NCI-H2107 treated with DMSO at 0.1 percent for 48 hours (cell line): Measurements from ENCODE around the gene MED13L.
A peak's percentile ranks its signal among the peaks of the same experiment; 100 is the strongest.

ENCODE experiments used
- DNase-seq: peaks from one replicate; lab custom pipeline; 2025; ENCODE audit not compliant: unreplicated experiment; lab: John Stamatoyannopoulos, UW

The MED13L gene

GRCh38 chr12:115926037-115926670 lies 351.3 kb downstream of the MED13L start:
- DNase-seq = no peak

GRCh38 chr12:115923851-115924250 lies 353.6 kb downstream of the MED13L start:
- no peak for DNase-seq

- DNase-seq = no peak
Observed at GRCh38 chr12:115922952-115923564, 354.4 kb downstream of the MED13L start.

- no peak for DNase-seq
Observed at GRCh38 chr12:115920395-115921183, 356.9 kb downstream of the MED13L start.

- no peak for DNase-seq
Observed at GRCh38 chr12:115918763-115919162, 358.7 kb downstream of the MED13L start.

- peak; percentile 64 for DNase-seq
Observed at GRCh38 chr12:115916910-115917668, 360.4 kb downstream of the MED13L start.

GRCh38 chr12:115914122-115914521 lies 363.4 kb downstream of the MED13L start:
- DNase-seq = no peak

GRCh38 chr12:115912440-115912839 lies 365.1 kb downstream of the MED13L start:
- DNase-seq = no peak

- no peak for DNase-seq
Observed at GRCh38 chr12:115911360-115911759, 366.1 kb downstream of the MED13L start.

- DNase-seq = peak; percentile 73
Observed at GRCh38 chr12:115910057-115910456, 367.4 kb downstream of the MED13L start.
